HG03108 (cell line): Measurements from ENCODE around the gene ZNF317.
"Not testable (repeated sequence)": the region's sequence is repeated elsewhere in the genome, so short reads cannot be mapped to it uniquely, and the experiment has no call there.

ENCODE experiments used
- ATAC-seq: cut with Tn5 transposase; IDR thresholded peaks from one replicate; pipeline ENCODE4 v1.9.1; 2021; ENCODE audit warnings: moderate library complexity; ENCODE audit not compliant: unreplicated experiment

Gene ZNF317

GRCh38 chr19:9171393-9171991 is 31.3 kb downstream of the ZNF317 start:
- no peak for ATAC-seq

- ATAC-seq = no peak
Observed at GRCh38 chr19:9175326-9175725, 35.1 kb downstream of the ZNF317 start.

GRCh38 chr19:9178901-9179300 is 38.7 kb downstream of the ZNF317 start, which contains the start of gene OR7D2:
Gene OR7D2 (plus strand): TSS chr19:9178979. CDS start chr19:9185782, 6,803 bp downstream.
- no peak for ATAC-seq

- no peak for ATAC-seq
Observed at GRCh38 chr19:9183000-9183399, 42.8 kb downstream of the ZNF317 start.

GRCh38 chr19:9187191-9187590 is 47.0 kb downstream of the ZNF317 start:
- no peak for ATAC-seq

- ATAC-seq = no peak
Observed at GRCh38 chr19:9189535-9189934, 49.3 kb downstream of the ZNF317 start.

GRCh38 chr19:9198044-9198443 is 57.8 kb downstream of the ZNF317 start:
- ATAC-seq = not testable (repeated sequence)

GRCh38 chr19:9205501-9206113 is 65.4 kb downstream of the ZNF317 start:
- no peak for ATAC-seq
